ENCODE measurements around the gene FGF14.
A peak's percentile ranks its signal among the peaks of the same experiment; 100 is the strongest.
"Not testable (repeated sequence)": the region's sequence is repeated elsewhere in the genome, so short reads cannot be mapped to it uniquely, and the experiment has no call there.

The FGF14 gene

DNA sequence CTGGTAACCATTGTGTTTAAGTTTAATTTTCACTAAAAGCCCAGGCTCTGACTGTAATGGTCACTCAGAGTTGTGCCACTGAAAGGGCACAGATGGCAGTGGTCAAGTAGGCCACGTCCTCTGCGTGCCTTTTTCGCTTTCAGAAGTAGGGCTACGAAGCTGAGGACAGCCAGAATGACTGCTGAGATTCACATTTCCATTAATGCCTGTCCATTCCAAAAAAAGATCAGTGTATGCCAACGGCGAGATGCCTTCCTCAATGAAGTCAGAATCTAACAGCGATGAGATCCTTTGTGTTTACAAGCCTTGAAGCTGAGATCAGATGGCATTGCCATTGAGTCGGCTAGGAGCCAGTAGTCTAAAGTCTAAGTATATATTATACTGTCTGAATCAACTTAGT, 311.3 kb downstream of the FGF14 start:
- DNase-seq (ENCODE audit: extremely low read depth, insufficient read length): no peak
- TF ChIP-seq, protein P1, sequence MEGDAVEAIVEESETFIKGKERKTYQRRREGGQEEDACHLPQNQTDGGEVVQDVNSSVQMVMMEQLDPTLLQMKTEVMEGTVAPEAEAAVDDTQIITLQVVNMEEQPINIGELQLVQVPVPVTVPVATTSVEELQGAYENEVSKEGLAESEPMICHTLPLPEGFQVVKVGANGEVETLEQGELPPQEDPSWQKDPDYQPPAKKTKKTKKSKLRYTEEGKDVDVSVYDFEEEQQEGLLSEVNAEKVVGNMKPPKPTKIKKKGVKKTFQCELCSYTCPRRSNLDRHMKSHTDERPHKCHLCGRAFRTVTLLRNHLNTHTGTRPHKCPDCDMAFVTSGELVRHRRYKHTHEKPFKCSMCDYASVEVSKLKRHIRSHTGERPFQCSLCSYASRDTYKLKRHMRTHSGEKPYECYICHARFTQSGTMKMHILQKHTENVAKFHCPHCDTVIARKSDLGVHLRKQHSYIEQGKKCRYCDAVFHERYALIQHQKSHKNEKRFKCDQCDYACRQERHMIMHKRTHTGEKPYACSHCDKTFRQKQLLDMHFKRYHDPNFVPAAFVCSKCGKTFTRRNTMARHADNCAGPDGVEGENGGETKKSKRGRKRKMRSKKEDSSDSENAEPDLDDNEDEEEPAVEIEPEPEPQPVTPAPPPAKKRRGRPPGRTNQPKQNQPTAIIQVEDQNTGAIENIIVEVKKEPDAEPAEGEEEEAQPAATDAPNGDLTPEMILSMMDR (IDR thresholded peaks at IDR 0.05; ENCODE audit: insufficient read depth, low read length, poor library complexity, severe bottlenecking): no peak

DNA sequence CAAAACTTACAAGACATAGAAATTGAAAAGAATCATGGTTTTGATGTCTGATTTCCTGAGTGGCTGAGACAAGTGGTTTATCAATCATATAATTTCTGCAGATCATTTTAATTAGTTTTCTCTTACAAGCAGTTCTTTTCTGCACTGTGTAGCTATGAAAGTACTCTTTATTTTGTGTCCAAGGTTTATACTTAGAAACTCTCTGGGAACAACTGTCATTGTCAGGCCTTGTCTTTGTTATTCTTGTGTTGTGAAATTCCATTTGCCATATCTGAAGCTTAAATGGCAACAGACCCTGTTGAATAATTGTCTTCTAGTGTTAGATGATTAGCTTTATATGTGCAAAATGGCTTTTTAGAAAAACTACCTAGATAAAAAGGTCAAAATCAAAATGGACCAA, 312.1 kb downstream of the FGF14 start:
- no peaks in the 10 kb centered on the region for H3K36me3 ChIP-seq (ENCODE audit: control insufficient read depth, insufficient read depth, low read length)
- DNase-seq (ENCODE audit: extremely low read depth, insufficient read length): no peak
- TF ChIP-seq, protein P1 (IDR thresholded peaks at IDR 0.05; ENCODE audit: insufficient read depth, low read length, poor library complexity, severe bottlenecking): no peak
- H3K27me3 ChIP-seq (replicated peaks; ENCODE audit: control insufficient read depth, insufficient read depth, low read length): no peaks in the 10 kb centered on the region
- no peak overlapping the region for H3K4me3 ChIP-seq (replicated peaks; ENCODE audit: low read depth, low read length)

More for the DNA sequence above, 311.3 kb downstream of the FGF14 start:
- Histone ChIP-seq H3K4me3 (replicated peaks; ENCODE audit: low read depth, low read length) (no peak overlapping the region), H3K36me3 (ENCODE audit: control insufficient read depth, insufficient read depth, low read length) (no peaks in the 10 kb centered on the region), H3K27me3 (replicated peaks; ENCODE audit: control insufficient read depth, insufficient read depth, low read length) (no peaks in the 10 kb centered on the region)

DNA sequence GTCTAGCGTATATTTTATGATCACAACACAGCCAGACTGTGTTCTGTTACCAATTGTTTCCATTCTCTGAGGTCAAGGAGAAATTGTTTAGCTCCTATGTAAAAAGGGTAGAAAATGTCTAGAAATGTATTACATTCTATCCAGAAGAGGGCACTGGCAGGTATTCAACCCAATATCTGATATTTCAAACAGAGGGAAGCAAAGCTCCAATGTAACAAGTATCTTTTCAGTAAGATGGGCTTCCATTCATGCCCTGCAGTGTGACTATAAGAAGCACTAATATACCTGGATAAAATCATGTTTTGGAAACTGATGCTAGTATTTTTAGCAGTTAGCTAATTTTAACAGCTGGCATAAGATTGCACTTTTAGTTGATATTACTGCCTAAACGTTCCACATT, 312.7 kb downstream of the FGF14 start:
- Histone ChIP-seq H3K27me3 (replicated peaks; ENCODE audit: control insufficient read depth, insufficient read depth, low read length) (no peaks in the 10 kb centered on the region), H3K4me3 (replicated peaks; ENCODE audit: low read depth, low read length) (no peak overlapping the region), H3K36me3 (ENCODE audit: control insufficient read depth, insufficient read depth, low read length) (no peaks in the 10 kb centered on the region)
- TF ChIP-seq, protein P1 (IDR thresholded peaks at IDR 0.05; ENCODE audit: insufficient read depth, low read length, poor library complexity, severe bottlenecking): peak; percentile 10
- DNase-seq (ENCODE audit: extremely low read depth, insufficient read length): no peak

DNA sequence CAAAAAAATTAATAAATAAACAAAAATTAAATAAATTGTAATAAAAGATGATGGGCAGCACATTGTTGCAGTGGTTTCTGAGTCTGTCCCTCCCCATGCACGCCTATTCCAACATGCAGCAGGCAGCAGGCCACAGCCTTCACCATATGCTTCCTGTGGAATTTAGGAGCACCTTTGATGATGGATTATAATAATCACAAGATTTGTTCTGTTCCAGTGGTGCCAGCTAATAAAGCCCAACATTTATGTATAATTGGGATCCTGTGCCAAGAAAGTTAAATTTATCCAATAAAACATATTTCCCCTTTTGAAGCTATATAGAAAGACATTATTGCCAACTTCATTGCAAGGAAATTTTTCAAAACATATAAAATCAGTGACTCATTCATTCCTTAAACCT, 328.6 kb downstream of the FGF14 start:
- TF ChIP-seq, protein P1 (IDR thresholded peaks at IDR 0.05; ENCODE audit: insufficient read depth, low read length, poor library complexity, severe bottlenecking): no peak
- Histone ChIP-seq H3K36me3 (ENCODE audit: control insufficient read depth, insufficient read depth, low read length) (no peaks in the 10 kb centered on the region), H3K4me3 (replicated peaks; ENCODE audit: low read depth, low read length) (no peak overlapping the region), H3K27me3 (replicated peaks; ENCODE audit: control insufficient read depth, insufficient read depth, low read length) (no peaks in the 10 kb centered on the region)
- no peak for DNase-seq (ENCODE audit: extremely low read depth, insufficient read length)

DNA sequence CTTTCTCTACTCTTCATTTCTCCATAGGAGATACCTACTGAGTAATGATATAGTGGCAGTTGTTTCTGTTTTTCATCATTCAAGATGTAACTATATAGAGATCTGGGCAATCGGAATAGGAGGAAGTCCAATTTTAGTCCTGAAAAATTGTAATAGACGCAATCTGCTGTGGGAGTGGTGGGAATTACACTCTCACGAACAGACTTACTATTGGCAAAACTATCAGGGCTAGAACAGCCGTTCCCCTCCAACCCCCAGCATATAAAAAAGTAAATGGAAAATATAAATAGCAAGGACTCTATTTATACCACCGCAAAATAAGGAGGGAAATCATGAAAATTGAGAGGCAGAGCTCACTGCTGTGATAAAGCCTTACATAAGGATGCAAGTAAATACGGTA, 330.1 kb downstream of the FGF14 start:
- TF ChIP-seq, protein P1 (IDR thresholded peaks at IDR 0.05; ENCODE audit: insufficient read depth, low read length, poor library complexity, severe bottlenecking): no peak
- Histone ChIP-seq H3K27me3 (replicated peaks; ENCODE audit: control insufficient read depth, insufficient read depth, low read length) (no peaks in the 10 kb centered on the region), H3K36me3 (ENCODE audit: control insufficient read depth, insufficient read depth, low read length) (no peaks in the 10 kb centered on the region), H3K4me3 (replicated peaks; ENCODE audit: low read depth, low read length) (no peak overlapping the region)
- DNase-seq (ENCODE audit: extremely low read depth, insufficient read length): no peak

DNA sequence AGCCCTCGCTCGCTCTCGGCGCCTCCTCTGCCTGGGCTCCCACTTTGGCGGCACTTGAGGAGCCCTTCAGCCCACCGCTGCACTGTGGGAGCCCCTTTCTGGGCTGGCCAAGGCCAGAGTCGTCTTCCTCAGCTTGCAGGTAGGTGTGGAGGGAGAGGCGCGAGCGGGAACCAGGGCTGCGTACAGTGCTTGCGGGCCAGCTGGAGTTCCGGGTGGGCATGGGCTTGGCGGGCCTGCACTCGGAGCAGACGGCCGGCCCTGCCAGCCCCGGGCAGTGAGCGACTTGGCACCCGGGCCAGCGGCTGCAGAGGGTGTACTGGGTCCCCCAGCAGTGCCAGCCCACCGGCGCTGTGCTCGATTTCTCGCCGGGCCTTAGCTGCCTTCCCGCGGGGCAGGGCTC, 333.5 kb downstream of the FGF14 start:
- not testable (repeated sequence) for H3K36me3 ChIP-seq (ENCODE audit: control insufficient read depth, insufficient read depth, low read length); H3K4me3 ChIP-seq (replicated peaks; ENCODE audit: low read depth, low read length); H3K27me3 ChIP-seq (replicated peaks; ENCODE audit: control insufficient read depth, insufficient read depth, low read length); DNase-seq (ENCODE audit: extremely low read depth, insufficient read length)
